GM19372 (cell line): Measurements from ENCODE around the gene CCDC146.
"Not testable (repeated sequence)": the region's sequence is repeated elsewhere in the genome, so short reads cannot be mapped to it uniquely, and the experiment has no call there.

Experiments used
- ATAC-seq: cut with Tn5 transposase; IDR thresholded peaks from one replicate; pipeline ENCODE4 v1.9.1; 2021; ENCODE audit warnings: mild to moderate bottlenecking, low read depth, moderate library complexity; ENCODE audit not compliant: unreplicated experiment

The CCDC146 gene

DNA sequence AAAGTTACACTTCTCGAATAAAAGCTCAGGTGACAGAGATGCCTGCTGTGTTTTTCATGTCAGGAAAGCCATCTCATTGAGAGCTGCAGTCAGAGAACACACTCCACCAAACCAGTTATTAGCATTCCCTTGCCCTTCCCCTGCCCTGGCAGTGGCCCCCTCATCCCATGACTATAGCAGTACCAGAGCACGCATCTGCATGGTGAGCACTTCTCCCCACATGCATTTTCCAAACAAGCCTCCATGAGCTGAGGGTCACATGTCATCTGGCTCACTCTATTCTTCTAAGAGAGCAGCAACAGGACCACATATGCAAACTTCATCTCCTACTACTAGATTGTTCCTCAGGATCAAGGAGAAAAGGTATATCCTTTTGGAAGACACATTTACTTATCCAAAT lies 119.7 kb downstream of the CCDC146 start:
- no peak for ATAC-seq

GRCh38 chr7:77242554-77242953 lies 120.1 kb downstream of the CCDC146 start:
- ATAC-seq, result no peak

GRCh38 chr7:77244222-77244934 lies 122.0 kb downstream of the CCDC146 start:
- no peak for ATAC-seq

- ATAC-seq, result no peak
These were observed 122.8 kb downstream of the CCDC146 start for GRCh38 chr7:77245015-77245755.

- ATAC-seq, result no peak
These were observed 123.7 kb downstream of the CCDC146 start for GRCh38 chr7:77246026-77246640.

DNA sequence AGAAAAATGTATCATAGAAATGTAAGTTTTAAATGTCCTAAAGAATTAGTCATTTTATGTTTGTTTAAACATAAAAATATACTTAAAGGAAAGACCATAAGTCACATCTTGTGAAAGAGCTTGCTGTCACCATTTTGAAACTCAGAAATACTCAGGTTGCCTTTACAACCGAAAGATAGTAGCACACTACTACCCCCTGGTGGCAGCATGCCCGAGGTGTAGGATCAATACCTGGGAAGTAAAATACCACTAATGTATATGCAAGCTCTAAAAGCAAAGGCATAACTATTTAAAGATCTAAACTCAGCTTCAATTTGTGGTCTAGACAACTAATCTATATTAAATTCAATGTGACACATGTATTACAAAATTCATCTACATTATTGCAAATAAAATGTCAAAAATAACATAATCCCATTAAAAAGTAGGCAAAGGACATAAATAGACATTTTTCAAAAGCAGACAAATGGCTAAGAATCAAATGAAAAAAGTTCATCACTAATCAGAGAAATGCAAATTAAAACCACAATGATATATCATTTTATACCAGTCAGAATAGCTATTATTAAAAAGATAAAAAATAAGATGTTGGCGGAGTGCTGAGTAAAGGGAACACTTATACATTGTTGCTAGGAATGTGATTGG lies 124.9 kb downstream of the CCDC146 start:
- ATAC-seq, result peak; percentile 85

DNA sequence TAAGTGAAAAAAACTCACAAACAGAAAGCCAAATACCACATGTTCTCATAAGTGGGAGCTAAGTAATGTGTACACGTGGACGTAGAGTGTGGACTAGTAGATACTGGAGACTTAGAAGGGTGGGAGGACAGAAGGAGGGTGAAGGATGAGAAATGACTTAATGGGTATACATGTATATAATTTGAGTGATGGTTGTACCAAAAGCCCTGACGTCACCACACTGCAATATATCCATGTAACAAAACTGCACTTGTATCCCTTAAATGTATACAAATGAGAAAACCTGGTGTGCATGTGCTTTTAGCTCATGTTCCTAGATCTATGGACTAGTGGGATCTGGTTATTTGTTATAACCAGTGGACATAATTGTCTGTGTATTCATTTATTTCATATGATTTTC lies 125.7 kb downstream of the CCDC146 start:
- no peak for ATAC-seq

GRCh38 chr7:77252506-77252905 lies 130.1 kb downstream of the CCDC146 start:
- no peak for ATAC-seq

DNA sequence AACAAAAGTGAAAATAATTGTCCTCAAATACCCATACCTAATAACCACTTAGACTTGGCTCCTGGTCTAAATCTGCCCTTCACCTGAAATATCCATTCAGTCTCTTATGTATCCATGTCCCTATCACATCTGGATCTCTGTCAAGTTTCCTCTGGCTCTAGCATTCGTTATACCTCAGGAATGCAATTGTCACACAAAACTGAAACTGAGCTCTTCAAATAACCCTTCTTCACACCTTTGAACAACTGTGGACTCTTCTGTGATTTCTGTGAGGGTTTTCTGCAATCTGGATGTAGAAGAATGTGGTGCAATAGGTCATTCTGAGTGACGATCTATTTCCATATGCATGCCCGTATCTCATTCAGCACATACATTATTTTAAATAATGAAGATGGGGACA lies 130.7 kb downstream of the CCDC146 start:
- ATAC-seq, result no peak

- ATAC-seq, result no peak
These were observed 132.0 kb downstream of the CCDC146 start for GRCh38 chr7:77254429-77254828.

DNA sequence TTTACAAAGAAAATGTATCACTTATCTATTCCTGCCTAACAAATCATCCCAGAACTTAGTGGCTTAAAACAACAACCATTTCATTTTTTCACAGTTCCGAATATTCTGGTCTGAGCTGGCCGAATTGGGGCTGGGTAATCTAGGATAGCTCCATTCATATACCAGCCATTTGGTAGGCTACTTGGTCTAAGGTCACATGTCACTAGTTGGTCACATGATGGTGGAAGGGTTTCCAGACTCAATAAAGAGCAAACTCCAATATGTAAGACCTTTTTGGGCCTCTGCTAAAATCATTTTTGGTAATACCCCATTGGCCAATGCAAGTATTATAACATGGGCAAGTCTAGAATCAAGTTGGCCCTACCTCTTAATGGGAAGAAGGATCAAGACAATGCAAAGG lies 132.5 kb downstream of the CCDC146 start:
- ATAC-seq, result no peak

GRCh38 chr7:77258014-77258413 lies 135.6 kb downstream of the CCDC146 start:
- no peak for ATAC-seq

- no peak for ATAC-seq
These were observed 136.2 kb downstream of the CCDC146 start for GRCh38 chr7:77258593-77258992.

DNA sequence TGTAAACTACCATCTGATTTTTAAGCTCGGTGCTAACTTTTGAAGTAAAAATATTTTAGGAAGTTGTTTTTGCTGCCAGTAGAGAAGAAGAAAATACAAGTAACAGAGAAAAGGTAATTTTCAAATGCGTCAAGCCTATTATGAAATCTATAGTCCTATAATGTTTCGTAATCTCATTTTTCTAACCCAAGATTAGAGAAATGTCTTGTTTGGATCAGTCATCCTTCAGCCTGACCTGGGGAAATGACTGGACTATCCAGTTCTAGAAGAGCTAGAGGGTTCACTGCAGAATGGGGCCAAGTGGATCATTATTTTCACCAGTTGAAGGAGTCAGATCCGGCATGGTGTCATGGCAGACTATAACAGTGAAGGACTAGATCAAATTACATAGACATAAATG lies 139.9 kb downstream of the CCDC146 start:
- ATAC-seq, result no peak

DNA sequence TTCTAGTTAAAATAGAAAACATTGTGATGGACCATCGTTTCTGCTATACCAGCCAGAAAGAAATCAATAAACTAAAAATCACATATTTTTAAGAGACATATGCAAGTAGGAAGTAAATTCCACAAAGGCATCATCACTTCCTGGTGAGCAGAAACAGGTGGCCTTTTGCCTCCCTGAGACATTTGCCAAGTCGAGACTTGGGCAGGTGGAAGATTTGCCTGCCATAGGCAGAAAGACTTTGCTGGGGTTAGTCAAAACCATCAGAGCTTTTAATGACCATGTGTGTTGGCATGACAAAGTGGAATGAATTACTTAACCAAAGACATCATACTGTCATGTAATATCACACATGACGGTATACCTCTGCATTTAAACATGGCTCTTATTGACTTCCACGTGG lies 143.3 kb downstream of the CCDC146 start:
- no peak for ATAC-seq

DNA sequence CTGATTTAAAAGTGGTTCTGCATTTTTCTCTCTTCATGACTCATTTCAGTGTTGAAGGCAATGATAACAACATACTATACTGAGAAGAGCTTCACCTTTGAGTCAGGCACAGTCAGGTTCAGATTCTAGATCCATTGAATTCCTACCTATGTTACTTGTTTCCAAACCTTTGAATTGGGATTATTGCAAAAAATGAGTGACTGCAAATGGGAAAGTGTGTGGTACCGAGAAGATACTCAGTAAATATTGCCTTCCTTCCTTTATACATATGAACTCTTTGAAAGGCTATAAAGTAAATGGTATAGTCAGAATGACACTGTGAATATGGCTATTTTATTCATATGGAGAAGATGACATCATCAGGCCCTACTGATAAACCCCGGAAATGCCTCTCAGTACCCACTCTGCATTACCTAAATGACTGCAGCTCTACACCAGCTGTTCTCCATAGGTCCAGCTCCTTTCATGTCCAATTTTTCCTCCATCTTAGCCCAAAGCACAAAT lies 143.9 kb downstream of the CCDC146 start:
- ATAC-seq, result peak; percentile 65

GRCh38 chr7:77269360-77270093 lies 147.1 kb downstream of the CCDC146 start:
- ATAC-seq, result peak; percentile 87

- no peak for ATAC-seq
These were observed 147.7 kb downstream of the CCDC146 start for GRCh38 chr7:77270094-77270480.

DNA sequence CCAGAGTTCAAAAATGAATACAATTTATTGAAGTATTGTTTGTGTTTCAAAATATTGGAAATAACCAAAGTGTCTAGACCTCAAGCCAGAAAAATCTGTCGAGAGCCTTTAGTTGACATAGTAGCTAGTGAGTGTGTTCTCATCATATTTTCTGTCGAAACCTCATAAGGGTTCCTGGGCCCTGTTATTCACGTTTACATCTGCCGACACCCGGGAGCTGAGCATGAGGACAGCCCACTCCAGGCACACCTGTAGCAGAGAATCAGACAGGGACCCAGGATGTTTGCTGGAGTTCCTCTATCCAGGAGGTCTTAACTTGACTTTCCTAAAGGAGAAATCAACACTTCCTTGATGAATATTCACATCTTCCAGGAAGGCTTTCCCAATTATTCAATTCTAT lies 149.4 kb downstream of the CCDC146 start:
- no peak for ATAC-seq

- not testable (repeated sequence) for ATAC-seq
These were observed 153.2 kb downstream of the CCDC146 start for GRCh38 chr7:77275663-77276062.
